Prostate gland (tissue), 2 donors: ENCODE data around the gene TOGARAM1. TPM values are rescaled to one million over a fixed set of nuclear protein-coding genes. Genes with fewer than 3 reads are reported as not detected.

Experiments used
- DNase-seq: peaks from one replicate; pipeline ENCODE4 v3.0.0-alpha.2; 2019; ENCODE audit warnings: low spot score
- H3K27ac ChIP-seq, 2 donors: fragments of 200-600 bp; sonication (generic); 2 replicates each; pipeline ENCODE4 v1.5.1; 2017 to 2019
- H3K27me3 ChIP-seq: fragments of 200-600 bp; sonication (generic); replicated peaks from 2 replicates; pipeline ENCODE4 v1.5.1; 2019; ENCODE audit not compliant: insufficient read depth
- H3K36me3 ChIP-seq, 2 donors: fragments of 200-600 bp; sonication (generic); 1 replicate in 1 of 2; 2 replicates in 1 of 2; pipeline versions ENCODE4 v1.5.1 to v1.8.1; 2017 to 2019
- H3K4me1 ChIP-seq: fragments of 200-600 bp; sonication (generic); replicated peaks from 2 replicates; pipeline ENCODE4 v1.5.1; 2019
- H3K4me3 ChIP-seq, 2 donors: fragments of 200-600 bp; sonication (generic); 2 replicates each; pipeline ENCODE4 v1.5.1; 2017 to 2019
- H3K9me3 ChIP-seq: fragments of 200-600 bp; sonication (generic); 2 replicates; pipeline ENCODE4 v1.5.1; 2017
- POLR2A ChIP-seq: fragments of 450-650 bp; IDR thresholded peaks from one replicate; pipeline ENCODE4 v1.6.1; 2016; ENCODE audit warnings: antibody characterized with exemption, mild to moderate bottlenecking
- POLR2AphosphoS5 ChIP-seq: sonication (generic); formaldehyde crosslinking; IDR thresholded peaks from one replicate; pipeline ENCODE4 v1.6.1; 2017; ENCODE audit warnings: antibody characterized with exemption
- WGBS: methylation state at CpG from one replicate; pipeline ENCODE4 v1.1.5; 2018; 5-methylcytosine and 5-hydroxymethylcytosine counted together
- intact Hi-C: fragments of 100-400 bp; cut with DNase I; formaldehyde crosslinking; loops from one replicate; pipeline ENCODE4 v1.14.2; 2022
- total RNA-seq, 2 donors: library from RNA; depleted of rRNA; stranded (reverse); fragments of >200 nt; gene quantifications; one replicate each; pipeline ENCODE4 v1.1.0, GENCODE V29; 2016
- TF ChIP-seq, protein P1 (sequence below), 4 experiments: fragments of 200-600 bp in 2 of 4; fragments of 450-650 bp in 2 of 4; sonication (generic) in 2 of 4; IDR thresholded peaks; 1 replicate in 3 of 4; 2 replicates in 1 of 4; pipeline ENCODE4 v1.5.1; 2016 to 2019; ENCODE audit warnings: antibody characterized with exemption in 4 of 4, mild to moderate bottlenecking in 2 of 4, moderate library complexity in 2 of 4

The TOGARAM1 gene
- total RNA-seq, 2 donors from 2014 or later: 17.9 to 26.8 TPM

DNA sequence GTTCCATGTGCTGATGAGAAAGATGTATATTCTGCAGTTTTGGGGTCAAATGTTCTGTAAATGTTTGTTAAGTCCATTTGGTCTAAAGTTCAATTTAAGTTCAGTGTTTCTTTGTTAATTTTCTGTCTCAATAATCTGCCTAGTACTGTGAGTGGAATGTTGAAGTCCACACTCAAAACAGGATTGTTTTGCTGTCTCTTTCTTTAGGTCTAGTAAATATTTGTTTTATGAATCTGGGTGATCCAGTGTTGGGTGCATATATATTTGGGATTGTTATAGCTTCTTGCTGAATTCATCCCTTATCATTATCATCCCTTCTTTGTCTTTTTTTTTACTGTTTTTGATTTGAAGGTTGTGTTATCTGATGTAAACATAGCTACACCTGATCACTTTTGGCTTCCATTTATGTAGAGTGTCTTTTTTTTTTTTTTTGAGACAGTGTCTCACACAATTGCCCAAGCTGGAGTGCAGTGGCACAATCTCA is 95.9 kb downstream of the TOGARAM1 start:
- intact Hi-C loops: no loop called here
- no peak for DNase-seq
- H3K36me3 ChIP-seq: no peaks in the 10 kb centered on the region

DNA sequence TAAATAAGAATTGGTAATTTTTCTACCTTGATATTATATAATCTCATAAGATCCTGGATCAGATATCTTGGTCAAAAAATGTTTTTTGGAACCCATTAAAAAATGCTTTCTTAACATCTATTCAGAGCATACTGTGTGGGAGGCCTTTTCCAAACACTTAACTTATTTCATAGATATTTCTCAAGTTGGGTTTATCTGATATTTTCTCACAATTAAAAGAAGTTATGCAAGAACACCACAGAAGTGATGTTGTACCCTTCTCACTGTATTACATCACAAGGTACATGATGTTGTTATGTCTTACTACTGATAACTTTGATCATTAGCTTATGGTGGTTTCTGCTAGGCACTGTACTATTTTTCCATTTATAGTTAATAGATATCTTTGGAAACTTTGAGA is 98.6 kb downstream of the TOGARAM1 start:
- Histone ChIP-seq H3K27me3 (no peaks in the 10 kb centered on the region), H3K4me1 (no peaks in the 10 kb centered on the region), H3K27ac (no peak overlapping the region), H3K4me3 (no peak overlapping the region), H3K36me3 (no peaks in the 10 kb centered on the region), H3K9me3 (no peaks in the 10 kb centered on the region)
- no peak for DNase-seq
- TF ChIP-seq POLR2AphosphoS5 (no peak), POLR2A (no peak)
- TF ChIP-seq, protein P1, sequence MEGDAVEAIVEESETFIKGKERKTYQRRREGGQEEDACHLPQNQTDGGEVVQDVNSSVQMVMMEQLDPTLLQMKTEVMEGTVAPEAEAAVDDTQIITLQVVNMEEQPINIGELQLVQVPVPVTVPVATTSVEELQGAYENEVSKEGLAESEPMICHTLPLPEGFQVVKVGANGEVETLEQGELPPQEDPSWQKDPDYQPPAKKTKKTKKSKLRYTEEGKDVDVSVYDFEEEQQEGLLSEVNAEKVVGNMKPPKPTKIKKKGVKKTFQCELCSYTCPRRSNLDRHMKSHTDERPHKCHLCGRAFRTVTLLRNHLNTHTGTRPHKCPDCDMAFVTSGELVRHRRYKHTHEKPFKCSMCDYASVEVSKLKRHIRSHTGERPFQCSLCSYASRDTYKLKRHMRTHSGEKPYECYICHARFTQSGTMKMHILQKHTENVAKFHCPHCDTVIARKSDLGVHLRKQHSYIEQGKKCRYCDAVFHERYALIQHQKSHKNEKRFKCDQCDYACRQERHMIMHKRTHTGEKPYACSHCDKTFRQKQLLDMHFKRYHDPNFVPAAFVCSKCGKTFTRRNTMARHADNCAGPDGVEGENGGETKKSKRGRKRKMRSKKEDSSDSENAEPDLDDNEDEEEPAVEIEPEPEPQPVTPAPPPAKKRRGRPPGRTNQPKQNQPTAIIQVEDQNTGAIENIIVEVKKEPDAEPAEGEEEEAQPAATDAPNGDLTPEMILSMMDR (IDR thresholded peaks at IDR 0.05): no peak
- intact Hi-C loops: no loop called here

More for the DNA sequence above, 95.9 kb downstream of the TOGARAM1 start:
- no peak overlapping the region for H3K4me3 ChIP-seq
- TF ChIP-seq, protein P1 (IDR thresholded peaks at IDR 0.05): no peak
- TF ChIP-seq POLR2AphosphoS5: no peak
- TF ChIP-seq POLR2A: no peak
- H3K27me3 ChIP-seq: no peaks in the 10 kb centered on the region
- no peaks in the 10 kb centered on the region for H3K4me1 ChIP-seq
- H3K27ac ChIP-seq: no peak overlapping the region
- H3K9me3 ChIP-seq: no peaks in the 10 kb centered on the region

DNA sequence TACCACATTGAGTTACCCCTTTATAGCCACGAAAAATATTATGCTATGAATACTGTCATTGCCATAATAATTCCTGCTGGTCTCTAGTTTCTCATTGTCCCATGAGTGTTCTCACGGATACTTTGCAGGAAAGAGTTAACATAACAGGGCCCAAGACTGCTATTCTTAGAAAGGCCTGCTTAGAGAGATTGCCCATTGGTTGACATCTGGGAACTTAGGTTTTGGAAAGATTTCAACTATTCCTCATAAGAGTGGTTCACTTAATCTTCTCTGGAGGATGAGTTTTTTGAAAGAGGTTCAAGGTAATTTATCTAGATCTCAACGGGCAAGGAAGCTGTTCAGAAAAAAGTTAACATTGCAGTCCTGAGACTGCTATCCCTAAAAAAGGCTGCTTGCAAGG is 103.5 kb downstream of the TOGARAM1 start:
- Histone ChIP-seq H3K9me3 (no peaks in the 10 kb centered on the region), H3K36me3 (no peaks in the 10 kb centered on the region), H3K27ac (no peak overlapping the region), H3K4me1 (no peaks in the 10 kb centered on the region), H3K27me3 (no peaks in the 10 kb centered on the region), H3K4me3 (no peak overlapping the region)
- DNase-seq: no peak
- WGBS: 78% methylated on average over 3 of the region's 3 CpGs
- intact Hi-C loops: no loop called here
- TF ChIP-seq POLR2AphosphoS5 (no peak), POLR2A (no peak)
- TF ChIP-seq, protein P1 (IDR thresholded peaks at IDR 0.05): no peak

DNA sequence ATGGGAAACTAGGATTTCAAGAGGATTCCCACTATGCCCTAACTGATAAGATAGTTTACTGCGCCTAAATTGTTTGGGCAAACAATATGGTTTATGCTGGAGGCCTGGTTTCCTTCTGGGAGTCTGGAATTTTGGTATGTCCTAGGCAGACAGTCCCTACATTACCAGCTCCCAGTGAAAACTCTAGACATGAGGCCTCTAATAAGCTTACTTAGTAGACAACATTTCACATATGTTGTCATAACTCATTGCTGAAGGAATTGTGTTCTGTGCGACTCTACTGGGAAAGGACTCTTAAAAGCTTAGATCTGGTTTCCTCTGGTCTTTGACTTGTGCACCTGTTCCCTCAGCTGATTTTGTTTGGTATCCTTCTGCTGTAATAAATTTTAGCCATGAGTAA is 104.0 kb downstream of the TOGARAM1 start:
- no peak overlapping the region for H3K27ac ChIP-seq
- no peak overlapping the region for H3K4me3 ChIP-seq
- intact Hi-C loops: no loop called here
- no peaks in the 10 kb centered on the region for H3K9me3 ChIP-seq
- TF ChIP-seq POLR2AphosphoS5 (no peak), POLR2A (no peak)
- TF ChIP-seq, protein P1 (IDR thresholded peaks at IDR 0.05): no peak
- no peaks in the 10 kb centered on the region for H3K27me3 ChIP-seq
- no peaks in the 10 kb centered on the region for H3K36me3 ChIP-seq
- DNase-seq: no peak
- no peaks in the 10 kb centered on the region for H3K4me1 ChIP-seq
- WGBS: 81% methylated on average over 2 of the region's 2 CpGs

DNA sequence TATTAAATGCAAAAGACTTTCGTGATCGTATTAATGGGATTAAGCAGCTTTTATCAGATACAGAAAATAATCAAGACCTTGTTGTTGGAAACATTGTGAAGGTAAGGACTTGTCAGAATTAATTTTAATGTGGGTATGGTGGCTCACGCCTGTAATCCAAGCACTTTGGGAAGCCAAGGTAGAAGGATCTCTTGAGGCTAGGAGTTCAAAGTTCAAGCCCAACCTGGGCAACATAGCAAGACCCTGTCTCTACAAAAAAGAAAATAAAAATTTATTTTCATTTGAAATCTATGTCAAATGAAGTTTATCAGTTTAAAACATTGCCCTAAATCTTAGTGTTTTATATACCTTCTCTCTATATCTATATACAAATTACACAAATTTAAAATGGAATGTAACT is 104.7 kb downstream of the TOGARAM1 start:
- Histone ChIP-seq H3K4me1 (no peaks in the 10 kb centered on the region), H3K9me3 (no peaks in the 10 kb centered on the region), H3K27ac (no peak overlapping the region), H3K27me3 (no peaks in the 10 kb centered on the region), H3K36me3 (no peaks in the 10 kb centered on the region), H3K4me3 (no peak overlapping the region)
- TF ChIP-seq POLR2AphosphoS5: no peak
- no peak for TF ChIP-seq POLR2A
- TF ChIP-seq, protein P1 (IDR thresholded peaks at IDR 0.05): no peak
- intact Hi-C loops: no loop called here
- no peak for DNase-seq
- 97% methylated on average over 3 of the region's 3 CpGs for WGBS
